HFF-Myc (cell line): ENCODE measurements around the gene OSBPL9.
A peak's percentile ranks its signal among the peaks of the same experiment; 100 is the strongest.

ENCODE experiments used
- DNase-seq: peaks from one replicate; pipeline ENCODE4 v3.0.0-alpha.2; 2011; ENCODE audit warnings: low read depth; ENCODE audit errors: extremely low read depth
- H3K4me3 ChIP-seq: replicated peaks from 2 replicates; pipeline ENCODE4 v1.5.1; 2011; ENCODE audit warnings: low read depth, mild to moderate bottlenecking, control low read depth, low read length
- CTCF ChIP-seq: IDR thresholded peaks from 2 replicates; pipeline ENCODE4 v1.5.1; 2012; ENCODE audit warnings: mild to moderate bottlenecking, low read depth, low read length, control low read depth; ENCODE audit errors: missing control alignments

The OSBPL9 gene

GRCh38 chr1:51784997-51785421 lies 168.1 kb downstream of the OSBPL9 start:
- no peak for DNase-seq
- H3K4me3 ChIP-seq: no peak overlapping the region
- no peak for TF ChIP-seq CTCF

- DNase-seq: no peak
- TF ChIP-seq CTCF: no peak
- H3K4me3 ChIP-seq: no peak overlapping the region
Observed at GRCh38 chr1:51788938-51789337, 172.0 kb downstream of the OSBPL9 start.

- DNase-seq: no peak
- H3K4me3 ChIP-seq: no peak overlapping the region
- TF ChIP-seq CTCF: no peak
Observed at GRCh38 chr1:51789342-51789741, 172.4 kb downstream of the OSBPL9 start.

GRCh38 chr1:51790385-51790784 lies 173.5 kb downstream of the OSBPL9 start:
- DNase-seq: no peak
- no peak for TF ChIP-seq CTCF
- no peak overlapping the region for H3K4me3 ChIP-seq

GRCh38 chr1:51791888-51792287 lies 175.0 kb downstream of the OSBPL9 start:
- no peak for DNase-seq
- no peak overlapping the region for H3K4me3 ChIP-seq
- TF ChIP-seq CTCF: no peak

GRCh38 chr1:51792864-51793263 lies 176.0 kb downstream of the OSBPL9 start:
- no peak overlapping the region for H3K4me3 ChIP-seq
- TF ChIP-seq CTCF: no peak
- peak; percentile 22 for DNase-seq

- H3K4me3 ChIP-seq: no peak overlapping the region
- no peak for DNase-seq
- TF ChIP-seq CTCF: no peak
Observed at GRCh38 chr1:51794260-51794659, 177.4 kb downstream of the OSBPL9 start.
